Stimulated activated naive B cell treated with anti-CD40 and anti-IgM and Interleukin-4, amounts not matched to agents 10 μg/mL and 1 μg/mL and 100 μg/mL, for 72 hours (primary cell): ENCODE measurements around the gene KIF2A.
"Not testable (repeated sequence)": the region's sequence is repeated elsewhere in the genome, so short reads cannot be mapped to it uniquely, and the experiment has no call there.

Experiments used
- ATAC-seq, 2 donors: fragments of 150-1000 bp; cut with Tn5 transposase; replicated peaks; 2 replicates each; pipeline ENCODE4 v1.10.0; 2021; ENCODE audit warnings: moderate library complexity in 1 of 2
- DNase-seq: peaks from one replicate; pipeline ENCODE4 v3.0.0; 2021
- H3K27ac Mint-ChIP-seq: one replicate; pipeline ENCODE4 v1.8.0; 2022; ENCODE audit warnings: mild to moderate bottlenecking, mixed read lengths
- H3K27me3 Mint-ChIP-seq, 2 donors: one replicate each; pipeline ENCODE4 v1.8.0; 2022; ENCODE audit warnings: mixed read lengths in 2 of 2
- H3K36me3 Mint-ChIP-seq, 2 donors: one replicate each; pipeline ENCODE4 v1.8.0; 2022; ENCODE audit warnings: mixed read lengths in 2 of 2, mild to moderate bottlenecking in 1 of 2
- H3K4me1 Mint-ChIP-seq, 2 donors: one replicate each; pipeline ENCODE4 v1.8.0; 2022; ENCODE audit warnings: mixed read lengths in 2 of 2, mild to moderate bottlenecking in 1 of 2
- H3K4me3 Mint-ChIP-seq, 2 donors: one replicate each; pipeline ENCODE4 v1.8.0; 2022; ENCODE audit warnings: mild to moderate bottlenecking in 2 of 2, mixed read lengths in 2 of 2, moderate library complexity in 1 of 2
- H3K9me3 Mint-ChIP-seq, 2 donors: one replicate each; pipeline ENCODE4 v1.8.0; 2022; ENCODE audit warnings: mixed read lengths in 2 of 2, mild to moderate bottlenecking in 1 of 2

The KIF2A gene

GRCh38 chr5:62282064-62282463 lies 23.9 kb upstream of the KIF2A start:
- Mint-ChIP-seq H3K27me3 (peaks cover 6 to 13% of the 10 kb centered on the region in 2 donors), H3K36me3 (peaks cover 9 to 22% of the 10 kb centered on the region in 2 donors), H3K4me1 (peaks cover 25 to 39% of the 10 kb centered on the region in 2 donors), H3K9me3 (peaks cover 8 to 13% of the 10 kb centered on the region in 2 donors), H3K27ac (no peak overlapping the region), H3K4me3 (no peak overlapping the region)
- DNase-seq (no peak), ATAC-seq (no peak)

GRCh38 chr5:62283005-62283404 lies 23.0 kb upstream of the KIF2A start:
- H3K36me3 Mint-ChIP-seq, result peaks cover 12 to 28% of the 10 kb centered on the region in 2 donors
- H3K4me1 Mint-ChIP-seq, result peaks cover 31 to 46% of the 10 kb centered on the region in 2 donors
- DNase-seq (no peak), ATAC-seq (no peak)
- H3K27ac Mint-ChIP-seq, result peak overlapping the region; percentile 6
- peaks cover 6 to 13% of the 10 kb centered on the region in 2 donors for H3K27me3 Mint-ChIP-seq
- H3K4me3 Mint-ChIP-seq, result no peak overlapping the region
- H3K9me3 Mint-ChIP-seq, result peaks cover 9 to 18% of the 10 kb centered on the region in 2 donors

GRCh38 chr5:62283861-62284260 lies 22.1 kb upstream of the KIF2A start:
- Mint-ChIP-seq H3K36me3 (peaks cover 12 to 28% of the 10 kb centered on the region in 2 donors), H3K9me3 (peaks cover 12 to 20% of the 10 kb centered on the region in 2 donors), H3K27me3 (peaks cover 2 to 8% of the 10 kb centered on the region in 2 donors), H3K27ac (peak overlapping the region; percentile 66), H3K4me1 (peaks cover 38 to 47% of the 10 kb centered on the region in 2 donors), H3K4me3 (no peak overlapping the region)
- ATAC-seq (no peak), DNase-seq (no peak)

- H3K4me1 Mint-ChIP-seq, result peaks cover 38 to 59% of the 10 kb centered on the region in 2 donors
- H3K9me3 Mint-ChIP-seq, result peaks cover 12 to 22% of the 10 kb centered on the region in 2 donors
- peak overlapping the region; percentile 94 for H3K27ac Mint-ChIP-seq
- H3K36me3 Mint-ChIP-seq, result peaks cover 12 to 28% of the 10 kb centered on the region in 2 donors
- peak overlapping the region in 1 of 2 donors; percentile 3 for H3K4me3 Mint-ChIP-seq
- peak; percentile 89 for ATAC-seq
- H3K27me3 Mint-ChIP-seq, result peaks cover 0 to 6% of the 10 kb centered on the region in 2 donors
- DNase-seq, result peak; percentile 76
Observed at GRCh38 chr5:62284946-62285891, 20.8 kb upstream of the KIF2A start.

GRCh38 chr5:62286834-62287233 lies 19.2 kb upstream of the KIF2A start:
- H3K36me3 Mint-ChIP-seq, result peaks cover 12 to 28% of the 10 kb centered on the region in 2 donors
- peaks cover 38 to 63% of the 10 kb centered on the region in 2 donors for H3K4me1 Mint-ChIP-seq
- H3K4me3 Mint-ChIP-seq, result peak overlapping the region; percentile 0 to 9

GRCh38 chr5:62287237-62287636 lies 18.8 kb upstream of the KIF2A start:
- ATAC-seq (peak; percentile 10 to 16), DNase-seq (no peak)
- Mint-ChIP-seq H3K27ac (peak overlapping the region; percentile 75), H3K36me3 (peaks cover 12 to 28% of the 10 kb centered on the region in 2 donors), H3K4me1 (peaks cover 38 to 65% of the 10 kb centered on the region in 2 donors), H3K27me3 (peaks cover 0 to 6% of the 10 kb centered on the region in 2 donors), H3K4me3 (peak overlapping the region in 1 of 2 donors; percentile 7), H3K9me3 (peaks cover 12 to 22% of the 10 kb centered on the region in 2 donors)

More at GRCh38 chr5:62286834-62287233, 19.2 kb upstream of the KIF2A start:
- peaks cover 0 to 6% of the 10 kb centered on the region in 2 donors for H3K27me3 Mint-ChIP-seq
- peaks cover 12 to 22% of the 10 kb centered on the region in 2 donors for H3K9me3 Mint-ChIP-seq
- peak overlapping the region; percentile 75 for H3K27ac Mint-ChIP-seq
- DNase-seq (no peak), ATAC-seq (no peak)

- DNase-seq, result no peak
- no peak for ATAC-seq
- H3K27me3 Mint-ChIP-seq, result peaks cover 5 to 7% of the 10 kb centered on the region in 2 donors
- peaks cover 44 to 74% of the 10 kb centered on the region in 2 donors for H3K4me1 Mint-ChIP-seq
- no peak overlapping the region for H3K4me3 Mint-ChIP-seq
- peaks cover 18 to 34% of the 10 kb centered on the region in 2 donors for H3K36me3 Mint-ChIP-seq
- H3K27ac Mint-ChIP-seq, result no peak overlapping the region
- peaks cover 16 to 26% of the 10 kb centered on the region in 2 donors for H3K9me3 Mint-ChIP-seq
Observed at GRCh38 chr5:62288118-62288517, 17.9 kb upstream of the KIF2A start.

DNA sequence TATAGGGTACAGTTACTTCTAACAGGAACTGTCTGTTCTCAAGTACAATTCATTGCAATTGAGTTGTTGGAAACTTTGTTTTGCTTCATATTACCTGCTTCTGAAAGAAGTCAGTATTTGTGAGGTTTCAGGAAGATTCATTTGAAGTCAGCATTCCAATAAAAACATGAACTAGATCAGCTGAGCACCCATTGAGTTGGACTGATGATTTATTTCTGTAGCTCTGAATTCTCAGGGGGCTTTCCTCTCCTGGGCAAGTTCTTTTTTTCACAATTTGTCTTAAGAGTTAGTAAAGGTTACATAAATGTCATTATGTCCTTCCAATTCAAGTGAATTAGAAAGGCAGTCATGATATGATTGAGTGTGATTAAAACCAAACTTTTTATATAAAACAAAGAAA lies 16.2 kb upstream of the KIF2A start:
- DNase-seq, result peak; percentile 18
- H3K4me3 Mint-ChIP-seq, result peak overlapping the region; percentile 27 to 63
- peak overlapping the region; percentile 96 for H3K27ac Mint-ChIP-seq
- peaks cover 38 to 65% of the 10 kb centered on the region in 2 donors for H3K4me1 Mint-ChIP-seq
- peaks cover 10 to 13% of the 10 kb centered on the region in 2 donors for H3K27me3 Mint-ChIP-seq
- peaks cover 18 to 31% of the 10 kb centered on the region in 2 donors for H3K36me3 Mint-ChIP-seq
- H3K9me3 Mint-ChIP-seq, result peaks cover 19 to 26% of the 10 kb centered on the region in 2 donors
- ATAC-seq, result peak; percentile 40 to 54

DNA sequence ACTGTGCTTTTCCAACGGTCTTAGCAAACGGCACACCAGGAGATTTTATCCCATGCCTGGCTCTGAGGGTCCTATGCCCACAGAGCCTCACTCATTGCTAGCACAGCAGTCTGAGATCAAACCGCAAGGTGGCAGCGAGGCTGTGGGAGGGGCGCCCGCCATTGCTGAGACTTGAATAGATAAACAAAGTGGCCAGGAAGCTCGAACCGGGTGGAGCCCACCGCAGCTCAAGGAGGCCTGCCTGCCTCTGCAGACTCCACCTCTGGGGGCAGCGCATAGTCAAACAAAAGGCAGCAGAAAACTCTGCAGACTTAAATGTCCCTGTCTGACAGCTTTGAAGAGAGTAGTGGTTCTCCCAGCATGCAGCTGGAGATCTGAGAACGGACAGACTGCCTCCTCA lies 14.2 kb upstream of the KIF2A start:
- peaks cover 10 to 13% of the 10 kb centered on the region in 2 donors for H3K27me3 Mint-ChIP-seq
- H3K9me3 Mint-ChIP-seq, result peaks cover 13 to 20% of the 10 kb centered on the region in 2 donors
- H3K27ac Mint-ChIP-seq, H3K4me3 Mint-ChIP-seq, ATAC-seq, DNase-seq: not testable (repeated sequence)
- H3K36me3 Mint-ChIP-seq, result peaks cover 11 to 17% of the 10 kb centered on the region in 2 donors
- peaks cover 23 to 45% of the 10 kb centered on the region in 2 donors for H3K4me1 Mint-ChIP-seq

DNA sequence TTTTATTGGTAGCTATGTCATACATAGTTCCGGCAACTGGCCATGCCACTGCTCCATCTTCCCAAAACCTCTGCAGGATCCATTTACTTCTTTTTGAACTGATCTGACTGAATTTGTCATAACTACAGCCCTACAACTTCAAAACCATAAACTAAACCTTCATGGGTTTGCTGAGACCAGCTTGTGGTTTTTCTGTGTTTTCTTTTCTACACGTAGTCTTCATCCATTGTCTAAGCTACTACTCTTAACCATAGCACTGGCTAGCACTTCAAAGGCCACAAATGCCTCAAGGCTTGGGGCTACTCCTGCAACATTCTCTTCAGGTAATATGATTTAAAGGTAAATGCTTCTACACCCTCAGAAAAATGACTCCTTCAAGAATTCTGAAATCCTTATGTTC lies 9.0 kb upstream of the KIF2A start:
- peaks cover 6 to 9% of the 10 kb centered on the region in 2 donors for H3K36me3 Mint-ChIP-seq
- H3K27me3 Mint-ChIP-seq, result peaks cover 10 to 13% of the 10 kb centered on the region in 2 donors
- ATAC-seq (no peak), DNase-seq (no peak)
- no peak overlapping the region for H3K27ac Mint-ChIP-seq
- H3K9me3 Mint-ChIP-seq, result peaks cover 7 to 9% of the 10 kb centered on the region in 2 donors
- peaks cover 7 to 10% of the 10 kb centered on the region in 2 donors for H3K4me1 Mint-ChIP-seq
- no peak overlapping the region for H3K4me3 Mint-ChIP-seq

DNA sequence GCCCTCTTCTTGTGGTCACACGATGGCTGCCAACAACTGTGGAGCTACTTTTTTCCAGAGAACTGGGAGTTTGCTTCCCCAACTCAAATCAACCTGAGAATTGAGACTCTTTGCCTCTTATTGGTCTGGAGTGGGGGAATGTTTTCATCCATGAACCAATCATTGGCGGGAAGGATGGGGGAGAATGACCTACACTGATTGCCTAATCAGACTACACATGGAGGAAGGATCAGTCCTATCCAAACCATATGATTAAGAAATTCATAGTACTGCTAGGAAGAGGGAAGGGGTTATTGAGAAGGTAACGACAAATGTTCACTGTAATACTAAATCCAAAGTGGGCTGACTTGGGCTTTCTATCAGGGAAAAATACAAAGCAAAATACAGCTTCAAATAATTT lies 7.9 kb upstream of the KIF2A start:
- Mint-ChIP-seq H3K27ac (no peak overlapping the region), H3K9me3 (peaks cover 3 to 4% of the 10 kb centered on the region in 2 donors), H3K4me3 (no peak overlapping the region), H3K36me3 (peaks cover under 1 to 3% of the 10 kb centered on the region in 2 donors), H3K4me1 (peaks cover under 1 to 5% of the 10 kb centered on the region in 2 donors), H3K27me3 (peaks cover 4 to 6% of the 10 kb centered on the region in 2 donors)
- no peak for ATAC-seq
- no peak for DNase-seq

- Mint-ChIP-seq H3K36me3 (no peaks in the 10 kb centered on the region), H3K27ac (no peak overlapping the region), H3K9me3 (peaks cover 0 to 2% of the 10 kb centered on the region in 2 donors), H3K27me3 (peaks cover 0 to 5% of the 10 kb centered on the region in 2 donors), H3K4me1 (peaks cover 0 to 5% of the 10 kb centered on the region in 2 donors), H3K4me3 (no peak overlapping the region)
- ATAC-seq (no peak), DNase-seq (no peak)
Observed at GRCh38 chr5:62299101-62299500, 6.9 kb upstream of the KIF2A start.

DNA sequence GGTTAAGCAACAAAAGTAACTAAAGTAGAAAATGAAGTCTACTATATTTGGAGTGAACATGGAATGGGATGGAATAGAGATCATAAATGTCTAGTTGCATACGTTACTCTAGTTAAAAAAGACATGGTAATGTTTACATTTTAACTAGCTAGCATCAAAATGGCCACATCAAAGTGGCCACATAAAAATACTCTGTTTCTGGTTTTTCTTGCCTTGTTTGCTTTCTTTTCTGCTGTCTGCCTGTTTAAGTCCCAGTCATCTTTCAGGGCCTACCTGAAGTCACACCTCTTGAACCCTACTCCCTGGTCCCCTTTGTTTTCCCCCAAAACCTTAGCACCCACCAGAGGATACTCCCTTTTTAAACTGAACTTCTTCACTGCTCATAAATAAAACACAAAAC lies 6.4 kb upstream of the KIF2A start:
- H3K27ac Mint-ChIP-seq, result no peak overlapping the region
- no peak overlapping the region for H3K4me3 Mint-ChIP-seq
- peaks cover 0 to 5% of the 10 kb centered on the region in 2 donors for H3K4me1 Mint-ChIP-seq
- H3K36me3 Mint-ChIP-seq, result no peaks in the 10 kb centered on the region
- no peak for ATAC-seq
- peaks cover 0 to under 1% of the 10 kb centered on the region in 2 donors for H3K27me3 Mint-ChIP-seq
- H3K9me3 Mint-ChIP-seq, result no peaks in the 10 kb centered on the region
- DNase-seq, result no peak

GRCh38 chr5:62305358-62305714 lies 670 bp upstream of the KIF2A start:
- no peak for DNase-seq
- Mint-ChIP-seq H3K4me1 (peaks cover 28 to 31% of the 10 kb centered on the region in 2 donors), H3K9me3 (no peaks in the 10 kb centered on the region), H3K36me3 (peaks cover 18 to 24% of the 10 kb centered on the region in 2 donors), H3K4me3 (peak overlapping the region; percentile 80 to 87), H3K27me3 (no peaks in the 10 kb centered on the region), H3K27ac (peak overlapping the region; percentile 97)
- no peak for ATAC-seq
